Keratinocyte (primary cell): Measurements from ENCODE around the gene SP4.

Experiments
- CTCF ChIP-seq, 3 experiments: IDR thresholded peaks in 1 of 3; conservative IDR thresholded peaks in 1 of 3; optimal IDR thresholded peaks in 1 of 3; 2 replicates in 2 of 3; 3 replicates in 1 of 3; pipeline versions ENCODE3 to v1.5.1; 2011; ENCODE audit warnings: low read length in 3 of 3, mild to moderate bottlenecking in 3 of 3, moderate library complexity in 2 of 3, control low read depth in 1 of 3, inconsistent platforms in 1 of 3; ENCODE audit not compliant: insufficient read depth in 2 of 3; ENCODE audit errors: extremely low read depth in 1 of 3
- EZH2 ChIP-seq: IDR thresholded peaks from one replicate; pipeline ENCODE4 v1.6.1; 2012; ENCODE audit warnings: inconsistent platforms, mild to moderate bottlenecking, low read length, moderate library complexity

- TF ChIP-seq CTCF (optimal IDR thresholded peaks at IDR 0.05 in 1 of 3, IDR thresholded peaks at IDR 0.05 in 1 of 3, conservative IDR thresholded peaks at IDR 0.05 in 1 of 3; ENCODE audit: extremely low read depth in 1 of 3, insufficient read depth in 2 of 3, low read length in 3 of 3): no peak
- TF ChIP-seq EZH2: no peak
Observed at GRCh38 chr7:21426286-21427181, 1.3 kb upstream of the SP4 start.
